Testis (tissue), 3 donors: Measurements from ENCODE around the gene SH3BGR. TPM values are rescaled to one million over a fixed set of nuclear protein-coding genes. Genes with fewer than 3 reads are reported as not detected.

ENCODE experiments used
- DNase-seq: peaks from one replicate; pipeline ENCODE4 v3.0.0-alpha.2; 2019
- H3K27ac ChIP-seq, 2 donors: fragments of 200-600 bp; sonication (generic); one replicate each; pipeline ENCODE4 v1.5.1; 2019
- H3K27me3 ChIP-seq: fragments of 200-600 bp; sonication (generic); one replicate; pipeline ENCODE4 v1.5.1; 2019
- H3K36me3 ChIP-seq: fragments of 200-600 bp; sonication (generic); one replicate; pipeline ENCODE4 v1.5.1; 2017; ENCODE audit warnings: low read depth; ENCODE audit errors: missing control alignments
- H3K4me1 ChIP-seq: fragments of 200-600 bp; sonication (generic); one replicate; pipeline ENCODE4 v1.5.1; 2019
- H3K4me3 ChIP-seq, 2 donors: fragments of 200-600 bp; sonication (generic); one replicate each; pipeline ENCODE4 v1.5.1; 2017 to 2019
- H3K9me3 ChIP-seq: fragments of 200-600 bp; sonication (generic); one replicate; pipeline ENCODE4 v1.5.1; 2017
- CTCF ChIP-seq, 3 experiments: fragments of 450-650 bp in 2 of 3; fragments of 200-600 bp in 1 of 3; sonication (generic) in 1 of 3; IDR thresholded peaks; one replicate each; pipeline ENCODE4 v1.5.1; 2016 to 2019; ENCODE audit warnings: antibody characterized with exemption in 3 of 3, mild to moderate bottlenecking in 2 of 3, moderate library complexity in 1 of 3
- POLR2A ChIP-seq: fragments of 450-650 bp; IDR thresholded peaks from one replicate; pipeline ENCODE4 v1.6.1; 2017; ENCODE audit warnings: antibody characterized with exemption, mild to moderate bottlenecking, moderate library complexity
- WGBS, 2 donors: methylation state at CpG; one replicate each; pipeline ENCODE4 v1.1.5; 2018; 5-methylcytosine and 5-hydroxymethylcytosine counted together
- intact Hi-C: fragments of 100-400 bp; cut with DNase I; formaldehyde crosslinking; loops from one replicate; pipeline ENCODE4 v1.15.1; 2023; ENCODE audit warnings: low total_unique reads
- polyA plus RNA-seq: library from polyadenylated mRNA; stranded (reverse); fragments of 350-450 nt; fragmentation: Illumina TruSeq; extraction: RNeasy Lipid Tissue Mini Kit (QIAGEN cat#74804); gene quantifications from one replicate; pipeline ENCODE4 v1.2.3, GENCODE V29; 2014; ENCODE audit warnings: low read depth, low replicate concordance; ENCODE audit not compliant: insufficient read depth
- total RNA-seq, 2 donors: library from RNA; depleted of rRNA; stranded (reverse); fragments of >200 nt; gene quantifications; one replicate each; pipeline ENCODE4 v1.2.3, GENCODE V29; 2016

The SH3BGR gene
- total and polyA plus RNA-seq, 3 donors from 2014 or later: 5.0 to 27.3 (median 16.7) TPM

GRCh38 chr21:39518055-39518846, 66.5 kb downstream of the SH3BGR start:
- H3K4me1 ChIP-seq: no peaks in the 10 kb centered on the region
- H3K4me3 ChIP-seq: no peak overlapping the region
- no peaks in the 10 kb centered on the region for H3K27me3 ChIP-seq
- DNase-seq: peak; percentile 59
- H3K36me3 ChIP-seq: no peaks in the 10 kb centered on the region
- intact Hi-C loops: no loop called here
- TF ChIP-seq CTCF (IDR thresholded peaks at IDR 0.05) (peak; percentile 63 to 85 (median 64)), POLR2A (no peak)
- H3K27ac ChIP-seq: no peak overlapping the region
- WGBS, 2 donors: 30 to 31% methylated on average over 13 of the region's 13 CpGs
- H3K9me3 ChIP-seq: no peaks in the 10 kb centered on the region

GRCh38 chr21:39518847-39519210, 67.1 kb downstream of the SH3BGR start:
- Histone ChIP-seq H3K36me3 (no peaks in the 10 kb centered on the region), H3K27ac (no peak overlapping the region), H3K4me3 (no peak overlapping the region), H3K4me1 (no peaks in the 10 kb centered on the region), H3K9me3 (no peaks in the 10 kb centered on the region), H3K27me3 (no peaks in the 10 kb centered on the region)
- 53 to 58% methylated on average over 5 of the region's 5 CpGs for WGBS, 2 donors
- intact Hi-C loops: no loop called here
- TF ChIP-seq CTCF (IDR thresholded peaks at IDR 0.05): no peak
- no peak for TF ChIP-seq POLR2A
- DNase-seq: no peak

- intact Hi-C loops: loop anchor here (5.0 kb wide), 1 partner anchor 192 kb away; no protein-coding TSS in a partner anchor
- H3K9me3 ChIP-seq: no peaks in the 10 kb centered on the region
- H3K27me3 ChIP-seq: no peaks in the 10 kb centered on the region
- no peak for TF ChIP-seq CTCF (IDR thresholded peaks at IDR 0.05)
- TF ChIP-seq POLR2A: no peak
- no peaks in the 10 kb centered on the region for H3K36me3 ChIP-seq
- no peak for DNase-seq
- no peaks in the 10 kb centered on the region for H3K4me1 ChIP-seq
- no peak overlapping the region for H3K27ac ChIP-seq
- H3K4me3 ChIP-seq: no peak overlapping the region
- WGBS, 2 donors: 40 to 53% methylated on average over 8 of the region's 8 CpGs
Observed at GRCh38 chr21:39519835-39520234, 68.1 kb downstream of the SH3BGR start.

- TF ChIP-seq CTCF (IDR thresholded peaks at IDR 0.05): no peak
- no peak for TF ChIP-seq POLR2A
- Histone ChIP-seq H3K4me3 (no peak overlapping the region), H3K27me3 (no peaks in the 10 kb centered on the region), H3K27ac (no peak overlapping the region), H3K9me3 (no peaks in the 10 kb centered on the region), H3K4me1 (peaks cover 10% of the 10 kb centered on the region), H3K36me3 (no peaks in the 10 kb centered on the region)
- intact Hi-C loops: loop anchor here (5.0 kb wide), 1 partner anchor 189 kb away; no protein-coding TSS in a partner anchor
- no peak for DNase-seq
Observed at GRCh38 chr21:39523399-39523798, 71.6 kb downstream of the SH3BGR start.

GRCh38 chr21:39523915-39524314, 72.1 kb downstream of the SH3BGR start:
- no peaks in the 10 kb centered on the region for H3K36me3 ChIP-seq
- WGBS, 2 donors: 75 to 85% methylated on average over 1 of the region's 1 CpG
- no peaks in the 10 kb centered on the region for H3K9me3 ChIP-seq
- H3K4me3 ChIP-seq: no peak overlapping the region
- TF ChIP-seq POLR2A (no peak), CTCF (IDR thresholded peaks at IDR 0.05) (no peak)
- intact Hi-C loops: loop anchor here (5.0 kb wide), 1 partner anchor 188 kb away; no protein-coding TSS in a partner anchor
- peaks cover 10% of the 10 kb centered on the region for H3K4me1 ChIP-seq
- DNase-seq: no peak
- H3K27ac ChIP-seq: no peak overlapping the region
- no peaks in the 10 kb centered on the region for H3K27me3 ChIP-seq
